GM10248 (cell line): ENCODE results near the gene SGMS1.
"Not testable (repeated sequence)": the region's sequence is repeated elsewhere in the genome, so short reads cannot be mapped to it uniquely, and the experiment has no call there.

Experiments used
- CTCF ChIA-PET: fragments of 300-600 bp; sonication (Branson Sonifier 250); formaldehyde crosslinking; extraction: SDS; loops from one replicate; lab custom pipeline; 2021; ENCODE audit warnings: antibody characterized with exemption; lab: Yijun Ruan, JAX
- POLR2A ChIA-PET: fragments of 350-650 bp; sonication (Branson Sonifier 250); formaldehyde crosslinking; extraction: SDS; loops from one replicate; lab custom pipeline; 2020; ENCODE audit warnings: antibody characterized with exemption; lab: Yijun Ruan, JAX
- DNase-seq: peaks from one replicate; pipeline ENCODE4 v3.0.0; 2012; ENCODE audit errors: extremely low spot score
- TF ChIP-seq, protein P1 (sequence below): IDR thresholded peaks from 2 replicates; pipeline ENCODE4 v1.5.1; 2012; ENCODE audit warnings: mild to moderate bottlenecking, low read depth; ENCODE audit errors: extremely low read depth, missing control alignments, control extremely low read depth

Gene SGMS1

GRCh38 chr10:50360077-50360850 lies 263.5 kb downstream of the SGMS1 start:
- no peak for DNase-seq
- TF ChIP-seq, protein P1, sequence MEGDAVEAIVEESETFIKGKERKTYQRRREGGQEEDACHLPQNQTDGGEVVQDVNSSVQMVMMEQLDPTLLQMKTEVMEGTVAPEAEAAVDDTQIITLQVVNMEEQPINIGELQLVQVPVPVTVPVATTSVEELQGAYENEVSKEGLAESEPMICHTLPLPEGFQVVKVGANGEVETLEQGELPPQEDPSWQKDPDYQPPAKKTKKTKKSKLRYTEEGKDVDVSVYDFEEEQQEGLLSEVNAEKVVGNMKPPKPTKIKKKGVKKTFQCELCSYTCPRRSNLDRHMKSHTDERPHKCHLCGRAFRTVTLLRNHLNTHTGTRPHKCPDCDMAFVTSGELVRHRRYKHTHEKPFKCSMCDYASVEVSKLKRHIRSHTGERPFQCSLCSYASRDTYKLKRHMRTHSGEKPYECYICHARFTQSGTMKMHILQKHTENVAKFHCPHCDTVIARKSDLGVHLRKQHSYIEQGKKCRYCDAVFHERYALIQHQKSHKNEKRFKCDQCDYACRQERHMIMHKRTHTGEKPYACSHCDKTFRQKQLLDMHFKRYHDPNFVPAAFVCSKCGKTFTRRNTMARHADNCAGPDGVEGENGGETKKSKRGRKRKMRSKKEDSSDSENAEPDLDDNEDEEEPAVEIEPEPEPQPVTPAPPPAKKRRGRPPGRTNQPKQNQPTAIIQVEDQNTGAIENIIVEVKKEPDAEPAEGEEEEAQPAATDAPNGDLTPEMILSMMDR: no peak
- ChIA-PET CTCF (interaction anchor here (0.7 to 2.0 kb wide), 10 partner anchors 8 to 767 kb away, joined by 3 to 6 read pairs (median 4); no protein-coding TSS in a partner anchor), POLR2A (no interaction called here)

DNA sequence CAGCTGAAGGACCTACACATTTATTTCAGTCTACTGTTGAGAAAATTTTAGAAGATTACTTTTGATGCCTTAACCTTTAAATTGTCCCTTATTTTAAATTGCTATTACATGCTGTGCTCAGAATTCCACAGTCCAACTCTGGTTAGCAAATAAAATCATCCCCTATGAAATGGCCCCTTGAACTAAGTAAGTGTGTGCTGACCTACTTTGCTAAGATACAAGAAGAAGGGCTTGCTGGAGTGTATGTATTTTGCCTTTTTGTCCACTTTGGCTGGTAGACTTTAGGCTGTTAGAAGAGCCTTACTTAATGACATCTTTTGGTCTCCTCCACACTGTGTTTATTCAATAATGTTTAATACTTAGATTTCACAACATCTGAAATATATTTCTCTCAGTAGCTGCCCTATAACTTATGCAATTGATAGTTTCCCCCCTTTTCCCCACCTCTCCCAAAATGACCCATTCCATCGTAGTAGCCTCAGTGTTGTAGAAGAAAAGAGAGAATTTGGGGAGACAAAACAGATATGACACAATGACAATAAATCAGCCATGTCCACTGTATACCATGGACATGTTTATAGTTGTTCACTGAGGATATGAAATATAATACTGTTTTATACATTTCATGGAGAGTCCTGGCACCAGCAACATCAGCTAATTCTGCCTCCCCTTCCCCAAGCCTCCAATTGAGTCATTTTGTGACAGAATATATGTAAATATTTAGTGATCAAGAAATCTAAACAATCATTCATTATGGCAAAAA lies 264.6 kb downstream of the SGMS1 start:
- DNase-seq: no peak
- TF ChIP-seq, protein P1: no peak
- CTCF ChIA-PET: interaction anchor here (0.7 to 2.0 kb wide), 6 partner anchors 7 to 766 kb away, joined by 3 to 11 read pairs (median 5); no protein-coding TSS in a partner anchor
- POLR2A ChIA-PET: no interaction called here

GRCh38 chr10:50358411-50358810 lies 265.3 kb downstream of the SGMS1 start:
- CTCF ChIA-PET: interaction anchor here (0.7 to 2.0 kb wide), 4 partner anchors 8 to 765 kb away, joined by 3 to 11 read pairs (median 4); no protein-coding TSS in a partner anchor
- TF ChIP-seq, protein P1: no peak

GRCh38 chr10:50356481-50356832 lies 267.3 kb downstream of the SGMS1 start:
- DNase-seq, CTCF ChIA-PET, POLR2A ChIA-PET: not testable (repeated sequence)

More at GRCh38 chr10:50358411-50358810, 265.3 kb downstream of the SGMS1 start:
- no peak for DNase-seq
- POLR2A ChIA-PET: interaction anchor here (0.6 kb wide), 1 partner anchor 28 kb away, joined by 3 read pairs; no protein-coding TSS in a partner anchor

GRCh38 chr10:50355693-50356480 lies 267.9 kb downstream of the SGMS1 start:
- DNase-seq, CTCF ChIA-PET, POLR2A ChIA-PET: not testable (repeated sequence)

DNA sequence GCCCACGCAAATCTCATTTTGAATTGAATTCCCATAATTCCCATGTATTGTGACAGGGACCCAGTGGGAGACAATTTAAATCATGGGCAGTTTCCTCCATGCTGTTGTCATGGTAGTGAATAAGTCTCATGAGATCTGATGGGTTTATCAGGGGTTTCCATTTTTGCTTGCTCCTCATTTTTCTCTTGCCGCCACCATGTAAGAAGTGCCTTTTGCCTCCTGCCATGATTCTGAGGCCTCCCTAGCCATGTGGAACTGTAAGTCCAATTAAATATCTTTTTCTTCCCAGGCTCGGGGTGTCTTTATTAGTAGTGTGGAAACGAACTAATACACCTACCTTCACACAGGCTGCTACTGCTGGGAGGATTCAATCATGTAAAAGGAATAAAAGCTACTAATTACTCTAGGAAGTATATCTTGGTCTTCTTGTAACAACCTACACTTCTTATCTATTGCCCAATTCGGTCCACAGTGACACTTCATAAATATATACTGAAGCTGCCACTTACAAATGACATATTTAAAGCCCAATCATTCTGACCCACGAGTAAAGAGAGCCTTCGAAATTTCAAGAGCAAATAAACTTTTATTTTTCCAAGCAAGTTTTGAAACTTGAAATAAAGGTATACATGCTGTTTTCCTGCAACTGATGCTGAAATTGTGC lies 272.1 kb downstream of the SGMS1 start:
- ChIA-PET POLR2A (no interaction called here), CTCF (interaction anchor here (1.4 to 1.9 kb wide), 3 partner anchors 9 to 25 kb away, joined by 4 to 6 read pairs (median 5); no protein-coding TSS in a partner anchor)
- DNase-seq: no peak
- TF ChIP-seq, protein P1: no peak
